HG03354 (cell line): ENCODE measurements around the gene GRK2.

ENCODE experiments used
- ATAC-seq: cut with Tn5 transposase; IDR thresholded peaks from one replicate; pipeline ENCODE4 v1.9.1; 2021; ENCODE audit warnings: mild to moderate bottlenecking; ENCODE audit not compliant: unreplicated experiment, poor library complexity, severe bottlenecking

The GRK2 gene

DNA sequence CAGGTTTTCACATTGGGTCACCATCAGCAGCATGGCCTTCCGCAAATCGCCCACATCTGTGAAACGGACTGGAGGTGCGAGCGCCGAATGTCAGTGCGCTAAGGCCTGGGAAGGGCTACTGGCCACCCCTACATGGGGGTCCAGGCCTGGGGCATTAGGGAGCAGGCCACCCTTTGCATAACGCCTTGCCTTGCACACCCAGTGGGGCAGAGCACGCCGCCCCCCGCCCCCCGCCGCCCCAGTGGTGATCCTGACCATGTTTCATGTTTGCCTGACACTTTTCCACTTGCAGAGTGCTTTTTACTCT is 2.6 kb downstream of the GRK2 start:
- ATAC-seq, result no peak

DNA sequence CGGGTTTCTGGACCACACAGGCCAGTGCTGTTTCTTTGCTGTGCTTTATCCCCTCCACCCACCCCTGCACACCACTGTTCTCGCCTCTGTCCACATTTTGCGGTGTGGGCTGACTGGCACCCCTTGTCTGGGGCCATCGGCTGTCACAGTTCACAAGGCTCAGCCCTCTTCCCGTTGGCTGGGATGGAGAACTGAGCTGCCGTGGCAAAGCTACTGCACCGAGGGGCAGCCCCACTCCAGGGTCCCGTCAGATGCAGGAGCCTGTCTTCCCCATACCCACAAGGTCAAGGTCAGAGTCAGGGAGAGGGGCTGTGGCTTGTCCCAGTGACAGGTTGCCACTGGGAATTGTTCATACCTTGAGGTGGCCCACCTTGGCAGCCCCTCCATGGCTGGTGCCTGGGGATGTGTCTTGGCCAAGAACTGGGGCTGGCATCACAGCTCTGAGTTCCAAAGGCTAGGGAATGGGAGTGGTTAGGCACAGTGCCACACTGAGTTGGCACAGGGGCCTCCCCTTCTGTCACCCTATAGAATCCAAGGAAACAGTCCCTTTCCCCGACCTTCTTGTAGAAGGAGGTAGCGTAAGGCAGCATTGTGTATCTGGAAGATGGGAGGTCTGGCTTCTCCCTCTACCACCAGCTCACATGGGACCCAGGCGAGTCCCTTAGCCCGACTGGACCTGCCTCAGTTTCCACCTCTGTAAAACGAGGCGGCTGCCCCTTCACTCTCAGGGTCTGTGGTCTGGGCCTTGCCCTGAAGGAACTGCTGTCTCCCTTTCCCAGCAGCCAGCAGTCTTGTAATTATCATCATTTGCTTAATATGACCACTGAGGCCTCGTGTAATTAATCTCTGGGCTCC is 3.4 kb downstream of the GRK2 start:
- no peak for ATAC-seq

DNA sequence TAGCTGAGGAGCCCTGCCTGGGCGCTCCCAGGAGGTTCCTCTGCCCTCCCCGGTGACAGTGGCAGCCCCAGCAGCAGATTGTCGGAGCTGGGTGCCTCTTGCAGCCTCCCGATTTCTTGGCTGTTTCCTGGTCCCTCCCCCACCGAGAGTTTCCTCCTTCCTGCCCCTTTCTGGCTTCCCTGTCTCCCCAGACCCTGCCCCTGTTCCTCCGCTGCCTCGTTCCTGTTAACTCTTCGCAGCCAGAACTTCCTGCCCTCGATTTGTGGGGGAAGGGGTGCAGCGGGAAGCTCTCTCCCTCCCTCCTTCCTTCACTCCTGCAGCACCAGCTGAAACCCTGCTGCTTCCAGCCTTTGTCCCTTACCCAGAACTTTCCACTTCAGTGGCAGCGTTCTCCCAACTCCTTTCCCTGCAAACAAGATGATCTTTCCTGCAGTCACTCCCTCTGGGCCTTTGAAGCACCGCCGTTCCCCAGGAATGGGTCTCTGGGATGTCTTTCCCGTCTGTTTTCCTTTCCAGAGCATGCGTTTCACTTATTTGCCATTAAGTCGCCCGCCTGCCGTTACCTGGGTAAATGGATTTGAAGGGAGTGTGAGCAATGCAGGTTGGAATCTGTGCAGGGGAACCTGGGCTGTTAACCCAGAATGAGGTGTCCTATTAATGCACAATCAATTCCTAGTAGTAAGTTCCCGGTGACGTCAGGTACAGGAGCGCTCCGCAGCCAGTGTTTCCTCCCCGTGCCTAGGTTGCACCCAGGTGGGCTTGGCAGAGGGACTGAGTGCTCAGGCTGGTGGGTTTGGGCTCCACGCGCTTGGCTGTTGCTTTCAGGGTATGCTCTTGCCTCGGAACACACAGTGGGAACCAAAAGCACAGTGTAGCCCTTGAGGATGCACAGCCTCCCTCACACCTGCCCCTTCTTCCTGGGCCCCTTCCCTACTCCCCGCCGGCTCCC is 4.3 kb downstream of the GRK2 start:
- ATAC-seq, result no peak

DNA sequence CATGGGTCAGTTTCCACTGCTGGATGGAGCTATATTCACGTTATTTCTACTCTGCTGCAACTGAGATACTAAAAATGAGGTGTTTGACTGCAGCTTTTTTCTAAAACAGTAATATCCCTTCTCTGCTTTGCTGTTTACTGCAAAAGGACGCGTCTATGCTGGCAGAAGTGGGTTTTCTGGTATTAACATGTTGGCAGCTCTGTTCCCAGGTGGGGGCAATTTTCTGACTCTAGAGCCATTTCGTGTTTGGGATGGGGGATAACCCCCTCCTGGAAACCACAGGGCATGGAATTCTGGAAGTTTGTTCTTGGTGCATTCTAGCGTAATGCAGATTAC is 4.9 kb downstream of the GRK2 start:
- no peak for ATAC-seq

DNA sequence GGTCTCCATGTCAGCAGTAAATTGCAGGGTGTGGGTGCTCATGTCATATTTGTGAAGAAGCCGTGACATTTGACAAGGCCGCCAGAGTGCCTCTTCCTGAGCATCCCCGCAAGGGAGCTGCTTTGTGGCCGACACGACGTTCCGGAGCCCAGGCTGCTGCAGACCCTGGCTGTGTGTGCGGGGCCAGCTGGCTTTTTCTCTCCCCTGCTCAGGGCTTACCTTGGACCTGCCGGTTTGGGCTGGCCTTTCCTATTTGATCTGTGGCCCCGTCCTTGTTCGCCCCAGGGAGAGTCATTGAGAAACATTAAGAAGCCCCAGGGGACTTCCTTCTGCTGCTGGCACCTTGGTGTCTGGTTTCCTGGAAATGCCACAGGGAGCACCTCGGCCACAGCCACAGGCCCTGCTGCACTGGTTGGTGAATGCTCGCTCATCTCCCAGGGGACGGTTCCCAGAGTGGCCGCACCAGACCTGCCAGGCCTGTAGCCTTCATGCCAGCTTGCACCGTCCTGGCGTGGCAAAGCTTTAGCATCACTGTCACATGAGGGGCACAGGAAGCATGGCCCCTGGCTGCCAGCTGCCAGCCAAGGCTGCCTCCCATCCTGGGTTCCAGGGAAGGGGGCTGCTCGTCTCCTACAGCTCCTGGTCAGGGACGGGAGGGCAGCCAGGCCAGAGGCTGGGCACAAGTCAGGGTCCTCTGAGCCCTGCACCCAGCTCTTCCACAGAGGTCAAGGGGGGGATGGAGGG is 5.4 kb downstream of the GRK2 start:
- no peak for ATAC-seq

- ATAC-seq, result no peak
These were observed 6.3 kb downstream of the GRK2 start for GRCh38 chr11:67272327-67273259.

GRCh38 chr11:67273260-67273990 is 7.2 kb downstream of the GRK2 start:
- no peak for ATAC-seq

GRCh38 chr11:67274768-67275605 is 8.7 kb downstream of the GRK2 start:
- no peak for ATAC-seq

DNA sequence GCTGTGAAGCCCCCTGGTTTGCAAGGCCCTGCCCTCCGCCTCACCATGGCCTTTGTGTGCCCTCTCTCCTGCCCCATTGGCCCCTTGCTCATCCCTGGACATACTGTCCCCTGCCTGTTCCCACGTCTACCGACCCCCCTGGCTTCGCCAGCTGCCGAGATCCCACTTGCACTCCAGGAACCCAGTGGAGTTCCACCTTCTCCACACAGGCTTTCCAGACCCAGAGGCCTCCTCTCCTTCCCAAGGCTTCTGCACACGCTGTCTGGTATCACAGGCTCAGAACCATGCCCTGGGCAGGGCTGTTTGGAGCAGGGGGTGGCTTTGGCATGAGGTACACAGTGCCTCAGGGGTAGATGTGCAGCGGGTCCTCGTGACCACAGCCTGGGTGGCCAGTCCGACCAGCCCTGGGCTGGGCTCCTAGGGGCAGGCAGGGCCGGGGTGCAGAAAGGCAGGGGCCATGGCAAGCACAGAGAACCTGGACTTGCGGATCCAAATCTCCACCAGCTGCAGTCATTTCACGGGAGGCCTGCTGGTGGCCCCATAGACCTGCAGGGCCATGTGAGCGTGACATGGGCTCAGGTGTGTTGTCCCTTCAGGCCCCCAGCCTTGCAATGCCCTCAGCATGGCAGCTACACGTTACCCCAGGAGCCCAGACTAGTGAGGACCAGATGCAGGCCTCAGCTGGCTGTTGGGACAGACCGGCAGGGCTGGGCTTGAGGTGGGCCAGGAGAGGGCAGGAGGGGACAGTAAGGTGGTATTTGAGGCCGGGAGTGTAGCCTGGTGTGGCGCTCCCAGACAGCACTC is 9.5 kb downstream of the GRK2 start:
- ATAC-seq, result no peak

DNA sequence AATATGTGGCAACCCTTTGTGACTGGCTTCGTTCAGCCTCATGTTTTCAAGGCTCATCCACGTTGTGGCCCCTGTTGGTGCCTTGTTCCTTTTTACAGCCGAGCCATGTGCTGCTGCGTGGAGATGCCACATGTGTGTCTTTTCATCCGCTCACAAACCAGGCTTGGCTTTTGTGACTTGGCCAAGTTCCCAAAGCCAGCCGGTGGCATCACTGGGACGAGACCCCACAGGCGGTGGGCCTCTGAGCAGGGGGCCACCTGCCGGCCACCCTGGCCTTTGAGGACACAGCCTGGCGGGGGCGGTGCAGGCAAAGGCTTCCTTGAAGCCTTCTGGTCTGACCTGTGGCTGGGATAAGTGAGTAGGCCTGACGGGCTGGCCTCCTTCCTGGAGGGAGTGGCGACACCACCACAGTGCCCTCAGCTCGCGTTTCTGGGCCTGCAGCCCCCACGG is 10.5 kb downstream of the GRK2 start:
- ATAC-seq, result peak; percentile 22

- peak; percentile 82 for ATAC-seq
These were observed 11.1 kb downstream of the GRK2 start for GRCh38 chr11:67277231-67277961.

DNA sequence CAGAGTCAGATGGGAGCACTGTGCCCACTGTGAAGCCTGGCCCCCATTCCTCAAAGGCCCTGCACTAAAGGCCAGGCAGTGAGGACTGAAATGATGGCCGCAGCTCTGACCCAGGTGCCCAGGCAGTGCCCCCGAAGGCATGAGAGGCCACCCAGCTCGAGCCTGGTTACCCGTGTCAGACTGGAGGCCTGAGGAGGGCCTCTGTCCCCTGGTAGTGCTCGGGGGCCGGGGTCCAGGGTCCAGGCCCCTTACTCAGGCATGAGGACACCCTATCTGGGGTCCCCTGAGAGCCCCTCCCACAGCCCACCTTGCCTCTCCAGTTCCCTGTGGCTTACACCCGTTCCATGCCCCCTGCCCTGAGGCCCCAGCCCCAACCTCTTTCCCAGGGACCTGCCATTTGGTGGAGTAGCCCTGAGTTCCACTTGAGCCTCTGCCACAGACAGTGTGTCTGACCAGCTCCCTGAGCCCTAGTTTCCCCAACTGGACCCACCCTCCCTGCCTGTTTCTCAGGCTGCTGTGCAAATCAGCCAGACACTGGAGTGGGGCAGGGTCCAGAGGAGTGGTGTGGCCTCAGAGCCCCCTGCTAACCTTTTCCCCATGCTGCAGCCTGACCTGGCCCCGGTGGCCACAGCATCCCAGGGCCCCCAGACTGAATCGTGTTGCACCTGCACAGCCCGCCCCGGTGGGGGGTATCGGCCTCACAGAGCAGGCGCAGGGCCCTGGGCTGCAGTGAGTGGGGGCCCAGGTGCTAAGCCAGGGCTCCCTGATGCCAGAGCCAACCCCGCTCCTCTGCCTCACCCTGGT is 12.1 kb downstream of the GRK2 start:
- ATAC-seq, result no peak

GRCh38 chr11:67278939-67279588 is 12.8 kb downstream of the GRK2 start:
- no peak for ATAC-seq

DNA sequence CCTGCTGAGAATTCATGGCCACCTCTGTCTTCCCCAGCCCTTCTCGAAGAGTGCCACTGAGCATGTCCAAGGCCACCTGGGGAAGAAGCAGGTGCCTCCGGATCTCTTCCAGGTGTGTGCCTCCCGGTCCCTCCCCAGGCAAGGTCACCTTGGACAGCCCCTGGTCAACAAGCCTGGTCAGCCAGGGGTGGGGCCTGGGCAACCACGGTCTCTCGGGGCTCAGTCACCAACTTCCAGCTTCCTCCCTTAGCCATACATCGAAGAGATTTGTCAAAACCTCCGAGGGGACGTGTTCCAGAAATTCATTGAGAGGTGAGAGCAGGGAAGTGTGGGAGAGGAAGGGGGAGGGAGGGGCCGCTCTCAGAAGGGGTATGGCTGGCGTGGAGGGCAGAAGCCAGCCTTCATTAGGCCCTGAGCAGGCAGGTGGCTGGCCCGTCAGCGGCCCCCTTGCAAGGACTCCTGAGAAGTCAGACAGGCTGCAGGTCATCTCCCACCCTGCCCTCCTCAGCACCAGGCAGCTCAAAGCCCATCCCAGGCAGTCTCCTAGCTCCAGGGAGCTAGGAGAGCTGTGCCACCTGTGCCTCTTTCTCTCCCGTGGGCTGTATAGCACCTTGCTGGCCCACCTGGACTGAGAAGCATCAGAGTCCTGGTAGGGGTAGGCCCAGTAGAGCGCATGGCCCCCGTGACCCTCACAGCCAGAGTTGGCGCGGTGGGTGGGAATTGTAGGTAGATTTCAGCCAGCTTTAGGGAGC is 13.5 kb downstream of the GRK2 start:
- no peak for ATAC-seq
